Bronchial epithelial cell (primary cell): ENCODE measurements around the gene GAMT. TPM values are rescaled to one million over a fixed set of nuclear protein-coding genes. Genes with fewer than 3 reads are reported as not detected.

Experiments
- DNase-seq: peaks from one replicate; pipeline ENCODE4 v3.0.0-alpha.2; 2010; ENCODE audit warnings: low read depth
- FAIRE-seq: peaks from 2 replicates; lab custom pipeline; 2011; peaks lifted over from hg19 to GRCh38; lab: Jason Lieb, UNC
- H3K27me3 ChIP-seq: 2 replicates; pipeline ENCODE4 v1.5.1; 2011; ENCODE audit warnings: low read length; ENCODE audit not compliant: control insufficient read depth, insufficient read depth
- H3K36me3 ChIP-seq: 2 replicates; pipeline ENCODE4 v1.5.1; 2011; ENCODE audit warnings: low read length; ENCODE audit not compliant: control insufficient read depth, insufficient read depth
- H3K4me3 ChIP-seq: 2 replicates; pipeline ENCODE4 v1.5.1; 2011; ENCODE audit warnings: mild to moderate bottlenecking, low read depth, low read length, control low read depth
- total RNA-seq: library from RNA; depleted of rRNA; stranded (reverse); fragments of >200 nt; gene quantifications from 2 replicates; pipeline ENCODE4 v1.2.1, GENCODE V29; 2014
- TF ChIP-seq, protein P1 (sequence below): IDR thresholded peaks from 2 replicates; pipeline ENCODE4 v1.5.1; 2011; ENCODE audit warnings: mild to moderate bottlenecking, moderate library complexity, low read length, control low read depth, inconsistent platforms; ENCODE audit not compliant: insufficient read depth, severe bottlenecking

The GAMT gene
- total RNA-seq, 1 donor from 2014 or later = 6.8 TPM

GRCh38 chr19:1370579-1371361 lies 30.6 kb downstream of the GAMT start:
- peaks cover 27% of the 10 kb centered on the region for H3K36me3 ChIP-seq
- DNase-seq (no peak), FAIRE-seq (no peak)
- TF ChIP-seq, protein P1, sequence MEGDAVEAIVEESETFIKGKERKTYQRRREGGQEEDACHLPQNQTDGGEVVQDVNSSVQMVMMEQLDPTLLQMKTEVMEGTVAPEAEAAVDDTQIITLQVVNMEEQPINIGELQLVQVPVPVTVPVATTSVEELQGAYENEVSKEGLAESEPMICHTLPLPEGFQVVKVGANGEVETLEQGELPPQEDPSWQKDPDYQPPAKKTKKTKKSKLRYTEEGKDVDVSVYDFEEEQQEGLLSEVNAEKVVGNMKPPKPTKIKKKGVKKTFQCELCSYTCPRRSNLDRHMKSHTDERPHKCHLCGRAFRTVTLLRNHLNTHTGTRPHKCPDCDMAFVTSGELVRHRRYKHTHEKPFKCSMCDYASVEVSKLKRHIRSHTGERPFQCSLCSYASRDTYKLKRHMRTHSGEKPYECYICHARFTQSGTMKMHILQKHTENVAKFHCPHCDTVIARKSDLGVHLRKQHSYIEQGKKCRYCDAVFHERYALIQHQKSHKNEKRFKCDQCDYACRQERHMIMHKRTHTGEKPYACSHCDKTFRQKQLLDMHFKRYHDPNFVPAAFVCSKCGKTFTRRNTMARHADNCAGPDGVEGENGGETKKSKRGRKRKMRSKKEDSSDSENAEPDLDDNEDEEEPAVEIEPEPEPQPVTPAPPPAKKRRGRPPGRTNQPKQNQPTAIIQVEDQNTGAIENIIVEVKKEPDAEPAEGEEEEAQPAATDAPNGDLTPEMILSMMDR = no peak
- no peaks in the 10 kb centered on the region for H3K27me3 ChIP-seq
- H3K4me3 ChIP-seq = no peak overlapping the region

DNA sequence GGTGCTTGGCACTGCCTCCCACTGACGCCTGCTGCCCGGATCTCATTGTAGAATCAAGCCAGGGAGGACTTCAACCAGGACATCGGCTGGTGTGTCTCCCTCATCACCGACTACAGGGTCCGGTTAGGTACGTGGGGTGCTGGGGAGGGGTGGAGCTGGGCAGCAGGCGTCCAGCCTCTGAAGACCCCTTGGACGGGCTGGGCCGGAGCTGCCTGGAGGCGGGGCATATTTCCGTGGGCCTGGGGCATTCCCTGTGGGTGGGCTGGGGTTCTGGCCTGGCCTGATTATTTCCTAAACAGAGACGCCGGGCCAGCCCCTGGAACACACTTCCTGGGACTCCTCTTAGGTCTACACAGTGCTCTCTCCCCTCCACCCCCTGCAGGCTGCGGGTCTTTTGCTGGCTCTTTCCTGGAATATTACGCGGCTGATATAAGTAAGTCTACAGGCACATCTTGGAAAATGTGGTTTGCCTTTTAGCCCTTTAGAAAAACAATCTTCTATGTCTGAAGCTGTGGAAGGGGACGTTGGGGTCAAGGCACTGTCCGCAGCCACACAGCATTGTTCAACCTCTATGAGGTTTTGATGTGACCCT lies 32.0 kb downstream of the GAMT start:
- FAIRE-seq (no peak), DNase-seq (no peak)
- Histone ChIP-seq H3K4me3 (no peak overlapping the region), H3K27me3 (no peaks in the 10 kb centered on the region), H3K36me3 (peaks cover 25% of the 10 kb centered on the region)
- TF ChIP-seq, protein P1 = no peak

DNA sequence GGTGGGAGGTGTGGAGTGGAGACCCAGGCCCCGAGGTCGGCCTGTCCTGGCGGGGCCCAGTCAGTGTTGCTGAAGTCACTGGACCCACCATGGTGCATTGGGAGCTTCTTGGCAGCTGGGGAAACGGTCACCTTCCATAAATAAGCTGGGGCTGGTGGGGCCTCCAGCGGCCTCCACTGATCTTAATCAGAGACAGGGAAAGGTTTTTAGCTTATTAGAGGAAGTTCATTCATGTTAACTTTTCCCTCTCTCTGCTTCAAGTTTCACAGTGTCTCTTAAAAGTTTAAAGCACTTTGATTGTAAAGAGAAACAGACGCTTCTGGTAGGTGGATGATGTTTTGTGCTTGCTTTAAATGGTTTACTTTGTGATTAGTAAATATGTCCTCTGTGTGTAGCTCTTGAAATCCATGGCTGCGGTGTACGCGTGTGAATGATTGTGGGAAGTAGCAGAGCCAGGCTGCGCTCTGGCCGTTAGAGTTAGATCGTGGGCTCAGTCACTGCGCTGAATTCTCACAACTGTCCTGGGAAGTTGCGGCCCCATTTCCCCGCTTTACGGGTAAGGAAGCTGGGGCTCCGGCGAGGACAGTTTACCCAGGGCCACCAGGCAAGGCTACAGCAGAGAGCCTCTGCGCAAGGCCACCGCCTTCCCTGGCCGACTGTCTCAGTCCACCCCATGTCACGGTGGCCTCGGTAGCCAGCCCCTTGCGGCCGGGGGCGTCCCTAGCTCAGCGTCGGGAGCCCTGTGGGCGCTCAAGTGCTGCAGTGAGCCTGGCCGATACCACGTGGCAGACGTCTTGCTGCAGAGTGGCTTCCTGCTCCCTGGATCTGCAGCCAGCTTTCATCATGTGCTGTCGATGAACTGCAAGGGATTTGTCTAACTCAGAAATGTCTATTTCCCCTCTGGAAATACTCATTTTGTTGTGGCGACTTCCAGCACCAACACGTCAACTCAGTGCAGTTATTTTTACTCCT lies 34.2 kb downstream of the GAMT start:
- DNase-seq = no peak
- H3K27me3 ChIP-seq = no peaks in the 10 kb centered on the region
- TF ChIP-seq, protein P1 = no peak
- H3K4me3 ChIP-seq = no peak overlapping the region
- FAIRE-seq = no peak
- peaks cover 22% of the 10 kb centered on the region for H3K36me3 ChIP-seq

DNA sequence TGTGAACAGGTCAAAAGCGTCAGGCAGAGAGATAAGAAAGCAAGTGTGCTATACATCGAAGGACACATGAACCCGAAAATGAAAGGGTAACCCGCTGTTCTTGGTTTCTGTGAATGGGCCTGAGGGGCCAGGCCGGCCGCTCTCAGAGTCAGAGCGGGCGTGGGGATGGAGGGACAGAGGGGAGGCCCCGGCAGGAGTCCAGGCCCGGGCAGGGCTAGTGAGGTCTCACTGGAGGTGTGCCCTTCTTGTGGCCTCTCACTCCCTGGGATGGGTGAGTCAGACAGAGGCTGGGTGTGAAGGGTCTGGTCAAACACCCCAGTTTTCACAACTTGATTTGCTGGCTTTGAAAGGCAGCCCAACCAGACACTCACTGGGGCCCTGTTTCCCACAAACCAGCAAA lies 35.0 kb downstream of the GAMT start:
- no peak overlapping the region for H3K4me3 ChIP-seq
- peaks cover 22% of the 10 kb centered on the region for H3K36me3 ChIP-seq
- TF ChIP-seq, protein P1 = no peak
- FAIRE-seq (no peak), DNase-seq (no peak)
- H3K27me3 ChIP-seq = no peaks in the 10 kb centered on the region

DNA sequence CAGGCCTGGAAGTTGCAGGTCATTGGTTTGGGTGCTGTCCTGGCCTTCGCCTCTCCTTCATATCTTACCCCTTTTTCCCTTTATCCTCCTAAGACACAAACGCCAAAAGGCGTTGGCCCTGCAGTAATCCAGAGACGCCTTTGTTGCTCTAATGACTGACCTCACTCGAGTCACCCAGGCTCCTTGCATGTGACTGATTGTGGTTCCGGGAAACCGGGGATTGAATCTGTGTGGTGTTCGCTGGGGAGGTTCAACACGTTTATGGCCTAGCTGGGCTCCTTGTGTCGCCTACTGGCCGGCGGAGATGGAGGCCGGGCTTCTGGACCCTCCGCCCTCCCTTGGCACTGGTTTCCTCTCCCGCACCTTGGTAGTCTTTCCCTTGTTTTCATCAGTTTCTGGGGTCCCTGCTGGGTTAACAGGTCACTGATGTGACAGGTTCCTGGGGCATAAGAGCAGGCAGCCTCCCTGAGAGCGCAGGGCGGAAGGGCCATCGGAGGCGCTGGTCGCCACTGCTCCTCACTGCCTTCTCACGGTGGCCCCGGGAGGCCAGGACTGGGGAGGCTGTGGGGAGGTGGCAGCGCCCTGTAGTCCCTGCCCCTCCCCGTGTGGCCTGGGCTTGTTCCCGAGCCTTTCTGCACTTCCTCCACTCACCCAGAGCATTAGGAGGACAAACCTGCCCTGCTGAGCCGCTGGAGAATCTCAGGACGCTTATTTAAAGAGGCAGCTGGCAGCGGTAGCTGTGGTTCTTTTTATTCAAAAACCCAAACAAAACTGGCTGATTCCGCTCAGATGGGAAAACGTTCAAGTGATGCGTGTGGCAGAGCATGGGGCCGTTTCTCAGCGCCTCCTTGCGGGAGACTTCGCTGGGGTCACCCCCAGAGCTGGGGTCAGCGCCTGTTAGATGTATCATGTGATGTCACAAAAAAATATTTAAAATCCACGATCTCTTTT lies 35.7 kb downstream of the GAMT start:
- peaks cover 22% of the 10 kb centered on the region for H3K36me3 ChIP-seq
- H3K27me3 ChIP-seq = no peaks in the 10 kb centered on the region
- TF ChIP-seq, protein P1 = no peak
- no peak overlapping the region for H3K4me3 ChIP-seq
- no peak for DNase-seq
- peak; percentile 13 for FAIRE-seq
